GM12891 (cell line): ENCODE measurements around the gene PXN.

Experiments
- PAX5 ChIP-seq: IDR thresholded peaks from 2 replicates; pipeline ENCODE4 v1.6.1; 2011; ENCODE audit warnings: low read length, moderate library complexity, mild to moderate bottlenecking; ENCODE audit not compliant: insufficient read depth, severe bottlenecking
- POLR2A ChIP-seq: IDR thresholded peaks from 2 replicates; pipeline ENCODE4 v1.6.1; 2011; ENCODE audit warnings: low read depth, low read length, control low read depth
- POLR2AphosphoS5 ChIP-seq: IDR thresholded peaks from 2 replicates; pipeline ENCODE4 v1.6.1; 2011; ENCODE audit warnings: low read depth, low read length, control low read depth
- POU2F2 ChIP-seq: IDR thresholded peaks from 2 replicates; pipeline ENCODE4 v1.6.1; 2011; ENCODE audit warnings: low read depth, mild to moderate bottlenecking, control low read depth, low read length, moderate library complexity
- SPI1 ChIP-seq: IDR thresholded peaks from 2 replicates; pipeline ENCODE4 v1.6.1; 2011; ENCODE audit warnings: low read depth, low read length, control low read depth
- TAF1 ChIP-seq: IDR thresholded peaks from 2 replicates; pipeline ENCODE4 v1.6.1; 2011; ENCODE audit warnings: low read depth, low read length, control low read depth

DNA sequence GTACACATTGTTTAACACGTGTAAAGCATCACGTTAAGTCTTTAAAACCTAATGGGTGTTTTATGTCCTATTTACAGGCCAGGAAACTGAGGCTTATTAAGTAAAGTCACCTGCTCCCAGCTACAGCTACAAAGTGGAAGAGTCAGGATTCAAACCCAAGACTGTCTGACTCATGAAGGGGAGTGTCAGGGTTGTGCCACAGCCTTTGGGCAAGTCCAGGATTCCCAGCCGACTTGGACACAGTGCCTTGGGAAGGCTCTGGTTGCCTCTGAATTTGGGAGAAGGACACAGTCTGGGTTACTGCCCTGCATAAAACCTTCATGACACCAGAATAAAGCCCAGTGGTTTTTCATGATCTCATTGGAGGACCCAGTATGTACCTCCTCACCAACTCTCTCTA is 18.9 kb upstream of the PXN start:
- no peak for TF ChIP-seq POU2F2
- no peak for TF ChIP-seq POLR2A
- no peak for TF ChIP-seq SPI1
- TF ChIP-seq TAF1, result no peak
- no peak for TF ChIP-seq POLR2AphosphoS5
- no peak for TF ChIP-seq PAX5
